Measurements from ENCODE around the gene RGS3. TPM values are rescaled to one million over a fixed set of nuclear protein-coding genes. Genes with fewer than 3 reads are reported as not detected.

The RGS3 gene
- total RNA-seq, result 10 to 100 TPM; 10.5 to 18.2 (median 12.8) TPM

DNA sequence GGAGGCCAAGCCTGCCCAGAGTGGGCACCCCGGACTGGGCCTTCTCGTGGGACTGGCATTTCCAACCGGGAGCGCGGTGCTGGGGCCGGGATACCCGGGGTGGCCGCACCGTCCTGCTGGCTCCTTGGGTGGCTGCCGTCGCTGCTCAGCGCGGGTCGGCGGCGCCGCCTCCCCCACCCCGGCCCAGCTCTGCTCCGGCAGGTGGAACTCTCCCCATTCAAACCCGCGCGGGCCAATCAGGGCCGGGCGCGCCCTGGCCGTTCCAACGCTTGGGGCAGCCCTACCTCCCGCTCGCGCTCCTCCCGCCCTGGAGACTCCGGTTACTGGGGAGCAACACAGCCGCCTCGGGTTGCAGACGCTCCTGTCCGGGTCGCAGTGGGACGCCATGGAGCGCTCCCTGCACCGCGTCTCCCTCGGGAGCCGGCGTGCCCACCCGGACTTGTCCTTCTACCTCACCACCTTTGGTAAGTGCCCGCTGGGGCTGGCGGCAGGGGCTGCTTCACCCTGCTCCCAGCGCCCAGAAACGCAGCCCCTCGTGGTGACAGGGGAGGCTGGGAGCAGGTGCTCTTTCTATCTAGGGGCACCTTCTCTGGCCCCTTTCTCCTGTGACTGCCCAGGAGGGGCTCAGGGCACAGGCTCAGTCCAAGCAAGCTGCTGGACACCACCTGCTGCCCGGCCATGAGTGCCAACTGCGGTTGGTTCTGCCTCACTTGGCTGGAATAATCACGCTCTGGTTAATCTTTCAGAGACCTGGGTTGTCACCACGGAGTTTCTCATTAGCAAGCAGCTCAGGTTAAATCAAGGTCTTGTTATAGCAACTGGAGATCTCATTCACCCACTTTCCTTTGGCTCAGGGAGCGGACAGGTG lies at the start of gene RGS3:
RGS3 (plus strand) TSS at position 310 of the 868 bp plus-strand sequence; CDS start at position 386, 76 bp downstream.
- DNase-seq (ENCODE audit: low spot score in 2 of 2), result no peak
- WGBS, 2 donors, result 37 to 46% methylated on average over 27 to 55 of the region's 55 CpGs
- TF ChIP-seq, protein P1, sequence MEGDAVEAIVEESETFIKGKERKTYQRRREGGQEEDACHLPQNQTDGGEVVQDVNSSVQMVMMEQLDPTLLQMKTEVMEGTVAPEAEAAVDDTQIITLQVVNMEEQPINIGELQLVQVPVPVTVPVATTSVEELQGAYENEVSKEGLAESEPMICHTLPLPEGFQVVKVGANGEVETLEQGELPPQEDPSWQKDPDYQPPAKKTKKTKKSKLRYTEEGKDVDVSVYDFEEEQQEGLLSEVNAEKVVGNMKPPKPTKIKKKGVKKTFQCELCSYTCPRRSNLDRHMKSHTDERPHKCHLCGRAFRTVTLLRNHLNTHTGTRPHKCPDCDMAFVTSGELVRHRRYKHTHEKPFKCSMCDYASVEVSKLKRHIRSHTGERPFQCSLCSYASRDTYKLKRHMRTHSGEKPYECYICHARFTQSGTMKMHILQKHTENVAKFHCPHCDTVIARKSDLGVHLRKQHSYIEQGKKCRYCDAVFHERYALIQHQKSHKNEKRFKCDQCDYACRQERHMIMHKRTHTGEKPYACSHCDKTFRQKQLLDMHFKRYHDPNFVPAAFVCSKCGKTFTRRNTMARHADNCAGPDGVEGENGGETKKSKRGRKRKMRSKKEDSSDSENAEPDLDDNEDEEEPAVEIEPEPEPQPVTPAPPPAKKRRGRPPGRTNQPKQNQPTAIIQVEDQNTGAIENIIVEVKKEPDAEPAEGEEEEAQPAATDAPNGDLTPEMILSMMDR (IDR thresholded peaks at IDR 0.05), result no peak
- no peak for TF ChIP-seq POLR2A (IDR thresholded peaks at IDR 0.05)
- intact Hi-C loops (cut with DNase I; ENCODE audit: low total_unique reads), result loop anchor here (5.0 kb wide), 1 partner anchor 204 kb away; no protein-coding TSS in a partner anchor
- H3K4me3 ChIP-seq (ENCODE audit: low read depth, poor library complexity, severe bottlenecking), result no peak within 1 kb of the TSS

DNA sequence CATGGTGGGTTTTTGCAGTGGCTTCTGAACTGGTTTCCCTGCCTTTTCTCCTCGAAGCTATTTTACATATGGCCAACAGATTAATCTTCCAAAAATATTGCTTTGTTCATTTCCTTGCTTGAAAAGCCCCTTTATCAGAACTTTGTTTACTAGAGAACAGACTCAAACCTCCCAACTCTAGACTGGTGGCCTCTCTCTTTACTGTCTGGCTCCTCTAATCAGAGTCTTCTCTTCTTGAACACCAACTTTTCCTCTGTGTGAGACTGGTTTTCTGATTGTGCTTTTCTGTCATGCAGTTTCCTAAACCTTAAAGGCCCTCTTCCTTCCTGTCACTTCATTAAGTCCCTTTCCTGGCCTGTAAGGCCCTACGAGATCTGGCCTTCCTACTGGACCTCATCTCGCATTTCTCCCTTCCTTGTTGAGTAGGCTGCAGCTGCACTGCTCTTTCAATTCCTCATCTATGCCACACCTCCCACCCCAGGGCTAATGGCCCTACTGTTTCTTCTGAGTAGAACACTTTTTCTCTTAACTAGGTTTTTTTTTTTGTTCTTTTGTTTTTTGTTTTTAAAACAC lies 47.3 kb upstream of the RGS3 start:
- intact Hi-C loops (cut with DNase I; ENCODE audit: low total_unique reads), result no loop called here
- WGBS, 2 donors, result 44 to 46% methylated on average over 3 of the region's 3 CpGs
- TF ChIP-seq POLR2A (IDR thresholded peaks at IDR 0.05), result no peak
- TF ChIP-seq, protein P1 (IDR thresholded peaks at IDR 0.05), result no peak
- no peak for DNase-seq (ENCODE audit: low spot score in 2 of 2)
- H3K4me3 ChIP-seq (ENCODE audit: low read depth, poor library complexity, severe bottlenecking), result no peak overlapping the region

DNA sequence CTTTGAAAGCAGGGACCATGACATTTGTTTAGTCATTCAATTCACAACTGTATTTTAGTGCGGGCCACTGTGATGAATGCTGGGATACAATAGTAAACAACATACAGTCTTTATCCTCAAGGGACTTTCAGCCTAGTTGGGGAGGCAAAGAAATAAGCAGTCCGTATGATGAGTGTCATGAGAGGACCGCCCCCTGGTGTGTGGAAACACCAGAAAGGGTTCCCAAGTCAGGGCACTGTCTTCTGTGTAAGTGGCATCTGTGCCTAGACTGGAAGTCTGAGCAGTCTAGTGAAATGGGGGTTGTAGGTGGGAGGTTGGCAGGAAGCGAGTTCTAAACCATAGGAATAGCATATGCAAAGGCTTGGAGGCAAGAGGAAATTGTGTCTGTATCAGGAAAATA lies 46.2 kb upstream of the RGS3 start:
- no peak for DNase-seq (ENCODE audit: low spot score in 2 of 2)
- no peak overlapping the region for H3K4me3 ChIP-seq (ENCODE audit: low read depth, poor library complexity, severe bottlenecking)
- no peak for TF ChIP-seq POLR2A (IDR thresholded peaks at IDR 0.05)
- TF ChIP-seq, protein P1 (IDR thresholded peaks at IDR 0.05), result no peak
- 79 to 81% methylated on average over 4 of the region's 4 CpGs for WGBS, 2 donors
- intact Hi-C loops (cut with DNase I; ENCODE audit: low total_unique reads), result no loop called here

DNA sequence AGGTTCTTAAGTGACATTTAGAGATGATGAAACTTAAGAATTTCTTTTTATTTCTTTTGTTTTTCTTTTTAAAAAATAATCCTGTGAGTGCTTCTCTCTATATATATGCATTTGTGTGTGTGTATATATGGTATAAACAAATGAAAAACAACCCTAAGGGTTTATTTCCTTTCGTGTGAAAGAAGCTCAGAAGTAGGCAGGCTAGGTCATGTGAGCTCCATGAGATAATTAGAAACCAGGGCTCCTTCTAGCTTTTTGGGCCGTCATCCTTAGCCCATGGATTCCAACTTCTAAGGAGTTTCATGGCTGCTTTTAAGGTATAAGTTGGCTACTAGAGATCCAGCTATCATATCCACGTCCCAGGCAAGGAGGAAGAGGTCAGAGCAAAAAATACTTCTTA lies 41.8 kb upstream of the RGS3 start:
- 70 to 82% methylated on average over 3 of the region's 3 CpGs for WGBS, 2 donors
- H3K4me3 ChIP-seq (ENCODE audit: low read depth, poor library complexity, severe bottlenecking), result no peak overlapping the region
- TF ChIP-seq, protein P1 (IDR thresholded peaks at IDR 0.05), result no peak
- TF ChIP-seq POLR2A (IDR thresholded peaks at IDR 0.05), result no peak
- intact Hi-C loops (cut with DNase I; ENCODE audit: low total_unique reads), result no loop called here
- DNase-seq (ENCODE audit: low spot score in 2 of 2), result no peak

DNA sequence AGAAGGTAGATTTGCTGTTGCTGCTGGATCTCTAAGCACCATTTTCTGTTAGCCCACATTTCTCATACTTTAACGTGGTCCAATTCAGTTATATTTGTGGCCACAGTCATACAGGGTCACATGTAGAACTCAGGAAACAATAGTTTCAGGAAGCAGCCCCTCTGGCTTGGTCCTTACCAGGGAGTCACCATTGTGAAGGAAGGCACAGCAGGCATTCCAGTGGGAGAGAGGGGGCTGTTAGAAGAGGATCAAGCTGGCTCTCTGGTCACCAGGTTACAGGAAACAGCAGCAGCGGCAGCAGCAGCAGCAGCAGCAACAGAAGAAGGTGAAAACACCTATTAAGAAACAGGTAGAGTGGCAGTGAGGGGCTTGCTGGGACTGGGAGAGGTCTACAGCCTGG lies 38.5 kb upstream of the RGS3 start:
- no peak for DNase-seq (ENCODE audit: low spot score in 2 of 2)

More for the DNA sequence above, 38.5 kb upstream of the RGS3 start:
- TF ChIP-seq, protein P1 (IDR thresholded peaks at IDR 0.05), result no peak
- no peak for TF ChIP-seq POLR2A (IDR thresholded peaks at IDR 0.05)
- WGBS, 2 donors, result 48 to 59% methylated on average over 2 of the region's 2 CpGs
- intact Hi-C loops (cut with DNase I; ENCODE audit: low total_unique reads), result no loop called here
- H3K4me3 ChIP-seq (ENCODE audit: low read depth, poor library complexity, severe bottlenecking), result no peak overlapping the region
